Osteoblast (primary cell): ENCODE data around the gene TRIM71. TPM values are rescaled to one million over a fixed set of nuclear protein-coding genes. Genes with fewer than 3 reads are reported as not detected.

Experiments used
- DNase-seq: peaks from one replicate; pipeline ENCODE4 v3.0.0; 2011; ENCODE audit warnings: low spot score, mixed read lengths; ENCODE audit not compliant: insufficient read length; ENCODE audit errors: missing footprints
- H2AFZ ChIP-seq: 2 replicates; pipeline ENCODE4 v1.6.0; 2011; ENCODE audit warnings: mild to moderate bottlenecking, low read length
- H3K27ac ChIP-seq: 2 replicates; pipeline ENCODE4 v1.5.1; 2011; ENCODE audit warnings: mild to moderate bottlenecking, low read depth, low read length, moderate library complexity
- H3K27me3 ChIP-seq: 2 replicates; pipeline ENCODE4 v1.6.0; 2012; ENCODE audit warnings: mild to moderate bottlenecking, control low read depth, inconsistent platforms, low read length, moderate library complexity; ENCODE audit not compliant: insufficient read depth
- H3K36me3 ChIP-seq: 2 replicates; pipeline ENCODE4 v1.5.1; 2011; ENCODE audit warnings: mild to moderate bottlenecking, low read length, control low read depth, moderate library complexity; ENCODE audit not compliant: insufficient read depth
- H3K4me1 ChIP-seq: 2 replicates; pipeline ENCODE4 v1.5.1; 2011; ENCODE audit warnings: mild to moderate bottlenecking, low read length, control low read depth, moderate library complexity; ENCODE audit not compliant: insufficient read depth
- H3K4me2 ChIP-seq: 2 replicates; pipeline ENCODE4 v1.6.0; 2011; ENCODE audit warnings: mild to moderate bottlenecking, low read length; ENCODE audit not compliant: insufficient read depth
- H3K4me3 ChIP-seq: fragments of 200-600 bp; sonication (generic); 3 replicates; pipeline ENCODE4 v1.5.1; 2012; ENCODE audit warnings: mild to moderate bottlenecking, low read length, inconsistent platforms; ENCODE audit not compliant: insufficient read depth
- H3K79me2 ChIP-seq: 2 replicates; pipeline ENCODE4 v1.6.0; 2012; ENCODE audit warnings: mild to moderate bottlenecking, low read length, control low read depth, inconsistent platforms; ENCODE audit not compliant: insufficient read depth
- H3K9me3 ChIP-seq: 2 replicates; pipeline ENCODE4 v1.5.1; 2011; ENCODE audit warnings: low read depth, low read length, control low read depth
- H4K20me1 ChIP-seq: 2 replicates; pipeline ENCODE4 v1.6.0; 2012; ENCODE audit warnings: mild to moderate bottlenecking, low read length, control low read depth; ENCODE audit not compliant: insufficient read depth
- CTCF ChIP-seq: IDR thresholded peaks from 2 replicates; pipeline ENCODE4 v1.5.1; 2011; ENCODE audit warnings: mild to moderate bottlenecking, low read depth, low read length, moderate library complexity; ENCODE audit errors: extremely low read depth
- total RNA-seq: library from RNA; depleted of rRNA; stranded (reverse); fragments of >200 nt; gene quantifications from 2 replicates; pipeline ENCODE4 v1.2.3, GENCODE V29; 2012

The TRIM71 gene
- not detected in 2 replicates for total RNA-seq

- H4K20me1 ChIP-seq, result no peaks in the 10 kb centered on the region
- H3K4me1 ChIP-seq, result no peaks in the 10 kb centered on the region
- H3K4me2 ChIP-seq, result peak within 1 kb of the TSS; percentile 48
- H3K27ac ChIP-seq, result no peak within 1 kb of the TSS
- peaks cover 81% of the 10 kb centered on the region for H3K27me3 ChIP-seq
- peaks cover 8% of the 10 kb centered on the region for H3K9me3 ChIP-seq
- no peak for TF ChIP-seq CTCF
- no peaks in the 10 kb centered on the region for H3K36me3 ChIP-seq
- H2AFZ ChIP-seq, result peak within 1 kb of the TSS; percentile 56
- peak within 1 kb of the TSS; percentile 35 for H3K4me3 ChIP-seq
- H3K79me2 ChIP-seq, result no peaks in the 10 kb centered on the region
- DNase-seq, result peak; percentile 95
These were observed at the start of gene TRIM71 for GRCh38 chr3:32817558-32818228. Gene TRIM71 (plus strand): TSS chr3:32817997. CDS start chr3:32818081, 84 bp downstream.

DNA sequence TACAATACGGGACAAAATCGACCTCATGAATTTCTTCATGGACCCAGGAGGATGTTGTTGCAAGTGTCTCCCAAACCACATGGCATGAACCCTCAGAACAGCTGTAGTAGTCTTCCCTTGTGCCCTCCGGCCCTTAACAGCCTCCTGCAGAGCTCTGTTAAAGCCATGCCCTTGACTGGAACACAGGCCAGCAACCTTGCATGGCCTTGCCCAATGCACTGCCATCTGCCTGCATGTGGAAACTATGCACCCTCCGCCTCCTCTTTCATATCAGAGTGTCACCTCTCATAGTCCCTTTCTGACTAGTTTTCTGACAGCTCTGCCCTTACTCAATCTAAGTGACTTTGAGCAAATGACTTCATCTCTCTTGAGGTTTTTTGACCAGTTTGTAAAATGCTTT is 39.4 kb upstream of the TRIM71 start:
- Histone ChIP-seq H3K9me3 (no peaks in the 10 kb centered on the region), H3K27ac (no peak overlapping the region), H3K27me3 (no peaks in the 10 kb centered on the region), H3K4me3 (no peak overlapping the region), H3K79me2 (no peaks in the 10 kb centered on the region), H3K36me3 (no peaks in the 10 kb centered on the region), H3K4me2 (no peak overlapping the region), H2AFZ (no peak overlapping the region), H3K4me1 (no peaks in the 10 kb centered on the region), H4K20me1 (no peaks in the 10 kb centered on the region)
- DNase-seq, result no peak
- TF ChIP-seq CTCF, result no peak

DNA sequence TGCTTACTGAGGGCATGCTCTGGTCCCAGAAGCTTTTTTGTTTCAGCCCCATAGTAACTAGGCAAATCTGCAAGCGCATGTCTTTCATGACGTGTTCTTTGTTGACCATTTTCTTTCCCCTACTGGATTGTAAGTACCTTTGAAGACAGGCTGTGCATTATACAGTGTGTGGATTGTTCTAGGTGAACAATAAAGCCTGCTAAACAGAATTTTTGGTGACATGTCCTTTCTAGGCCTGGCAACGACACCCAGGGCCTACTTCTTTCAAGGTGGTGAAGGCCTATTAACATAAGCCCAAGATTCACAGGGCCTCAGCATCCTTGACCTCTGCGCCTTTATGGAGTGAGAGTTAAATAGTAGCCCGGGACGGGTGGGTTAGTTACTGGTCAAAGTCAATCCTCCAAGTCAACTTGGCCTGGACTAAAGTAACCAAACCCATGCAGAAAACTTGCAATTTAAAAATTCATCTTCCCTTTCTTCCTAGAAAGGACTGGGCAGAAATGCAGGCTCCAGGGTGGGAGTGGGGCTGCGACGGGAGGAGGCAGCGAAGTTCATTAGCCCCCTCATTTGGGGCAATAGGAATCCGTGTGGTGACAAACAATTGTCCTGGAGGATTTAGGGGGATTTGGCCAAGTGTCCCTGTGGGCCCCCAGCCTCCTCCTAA is 37.6 kb upstream of the TRIM71 start:
- Histone ChIP-seq H3K36me3 (no peaks in the 10 kb centered on the region), H2AFZ (no peak overlapping the region), H3K4me3 (no peak overlapping the region), H3K27ac (no peak overlapping the region), H3K4me1 (no peaks in the 10 kb centered on the region), H3K79me2 (no peaks in the 10 kb centered on the region), H4K20me1 (no peaks in the 10 kb centered on the region), H3K9me3 (no peaks in the 10 kb centered on the region), H3K4me2 (peak overlapping the region; percentile 99), H3K27me3 (no peaks in the 10 kb centered on the region)
- no peak for DNase-seq
- no peak for TF ChIP-seq CTCF

- no peaks in the 10 kb centered on the region for H4K20me1 ChIP-seq
- peak overlapping the region; percentile 97 for H2AFZ ChIP-seq
- no peak overlapping the region for H3K27ac ChIP-seq
- peak; percentile 66 for DNase-seq
- no peaks in the 10 kb centered on the region for H3K4me1 ChIP-seq
- H3K36me3 ChIP-seq, result no peaks in the 10 kb centered on the region
- H3K27me3 ChIP-seq, result no peaks in the 10 kb centered on the region
- no peaks in the 10 kb centered on the region for H3K9me3 ChIP-seq
- peak overlapping the region; percentile 79 for H3K4me3 ChIP-seq
- TF ChIP-seq CTCF, result no peak
- H3K79me2 ChIP-seq, result no peaks in the 10 kb centered on the region
- H3K4me2 ChIP-seq, result peak overlapping the region; percentile 99
These were observed 37.0 kb upstream of the TRIM71 start for GRCh38 chr3:32780735-32781210.
